Measurements from ENCODE around the gene CDH4.
"Not testable (repeated sequence)": the region's sequence is repeated elsewhere in the genome, so short reads cannot be mapped to it uniquely, and the experiment has no call there.

Gene CDH4

DNA sequence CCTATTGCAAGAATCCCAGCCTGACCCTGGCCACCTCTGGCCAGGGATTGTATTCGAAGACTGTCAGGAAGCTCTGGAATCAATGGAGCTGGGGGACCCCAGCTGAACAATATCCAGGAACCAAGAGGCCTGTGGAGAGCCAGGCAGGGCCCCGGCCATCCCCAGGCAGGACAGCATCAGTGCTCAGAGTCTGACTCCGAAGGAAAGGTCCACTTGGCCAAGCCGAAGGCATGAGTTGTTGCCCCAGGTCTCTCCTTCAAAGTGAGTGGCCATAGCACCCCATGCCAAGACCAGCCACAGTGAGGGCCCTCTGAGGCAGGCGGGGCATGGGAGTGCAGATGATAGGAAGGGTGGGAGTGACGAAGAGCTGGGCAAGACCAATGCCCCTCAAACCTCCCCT is 193.1 kb downstream of the CDH4 start:
- DNase-seq (ENCODE audit: low read depth in 1 of 2, low spot score in 1 of 2): no peak
- in situ Hi-C loops (cut with HindIII; ENCODE audit: low pct_unique_long_range_greater_than_20kb, low sequenced_read_pairs): no loop called here

DNA sequence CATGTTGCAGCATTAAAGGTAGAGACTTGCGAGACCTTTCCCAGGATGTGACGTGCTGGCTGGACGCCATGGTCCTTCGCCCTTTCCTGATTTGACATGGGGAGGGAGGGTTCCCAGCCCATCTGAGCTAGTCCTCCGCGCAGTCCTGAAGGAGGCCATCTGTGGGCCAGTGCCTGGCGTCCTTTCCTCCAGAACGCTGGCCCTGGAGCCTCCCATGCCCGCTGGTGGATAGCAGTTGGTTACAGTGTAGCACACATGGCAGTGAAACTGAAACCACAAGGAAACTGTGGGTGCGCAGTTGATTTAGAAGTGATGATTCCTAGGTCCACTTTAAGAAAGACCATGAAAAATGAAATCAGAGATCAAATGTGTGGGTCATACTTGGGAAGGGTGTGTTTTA is 193.7 kb downstream of the CDH4 start:
- in situ Hi-C loops (cut with HindIII; ENCODE audit: low pct_unique_long_range_greater_than_20kb, low sequenced_read_pairs): no loop called here
- no peak for DNase-seq (ENCODE audit: low read depth in 1 of 2, low spot score in 1 of 2)
- TF ChIP-seq JUND (IDR thresholded peaks at IDR 0.05; ENCODE audit: low read depth): no peak

More for the DNA sequence above, 193.1 kb downstream of the CDH4 start:
- TF ChIP-seq JUND (IDR thresholded peaks at IDR 0.05; ENCODE audit: low read depth): no peak

DNA sequence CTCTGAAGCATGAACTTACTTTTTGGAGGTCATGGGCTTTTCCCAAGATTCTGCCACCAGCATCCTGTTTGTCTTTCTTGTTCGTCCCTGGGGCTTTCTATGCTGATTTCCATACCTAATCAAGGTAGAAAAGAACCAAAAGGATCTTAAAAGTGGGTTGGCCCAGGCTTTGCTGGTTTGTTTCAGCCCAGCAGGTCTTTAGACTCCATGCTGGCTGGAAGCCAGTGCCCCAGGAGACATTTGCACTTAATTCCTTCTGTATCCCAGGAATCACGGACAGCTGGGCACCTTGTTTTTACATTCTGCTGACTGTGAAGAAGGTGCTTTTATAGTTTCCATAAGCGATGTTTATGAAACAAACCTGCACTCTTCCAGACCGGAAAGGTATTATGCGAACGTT is 195.9 kb downstream of the CDH4 start:
- in situ Hi-C loops (cut with HindIII; ENCODE audit: low pct_unique_long_range_greater_than_20kb, low sequenced_read_pairs): no loop called here
- DNase-seq (ENCODE audit: low read depth in 1 of 2, low spot score in 1 of 2): no peak
- TF ChIP-seq JUND (IDR thresholded peaks at IDR 0.05; ENCODE audit: low read depth): no peak

DNA sequence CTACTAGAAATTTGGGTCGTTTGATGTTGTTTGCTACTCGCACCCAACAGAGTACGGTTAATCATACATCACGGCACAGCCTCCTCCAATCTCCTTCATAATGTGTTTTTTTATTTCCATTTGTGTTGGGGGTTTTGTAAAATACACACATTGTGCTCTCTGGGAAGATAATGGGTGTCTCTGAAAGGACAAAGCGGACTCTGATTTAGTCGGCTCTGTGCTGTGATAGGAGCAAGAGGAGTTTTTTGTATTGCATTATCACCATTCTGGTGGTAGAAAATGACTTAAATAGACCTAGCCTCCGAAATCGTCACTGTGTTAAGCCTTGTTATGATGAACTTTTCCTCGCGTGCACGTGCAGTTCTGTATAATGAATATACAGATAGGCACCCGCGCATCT is 196.3 kb downstream of the CDH4 start:
- in situ Hi-C loops (cut with HindIII; ENCODE audit: low pct_unique_long_range_greater_than_20kb, low sequenced_read_pairs): no loop called here
- no peak for DNase-seq (ENCODE audit: low read depth in 1 of 2, low spot score in 1 of 2)

DNA sequence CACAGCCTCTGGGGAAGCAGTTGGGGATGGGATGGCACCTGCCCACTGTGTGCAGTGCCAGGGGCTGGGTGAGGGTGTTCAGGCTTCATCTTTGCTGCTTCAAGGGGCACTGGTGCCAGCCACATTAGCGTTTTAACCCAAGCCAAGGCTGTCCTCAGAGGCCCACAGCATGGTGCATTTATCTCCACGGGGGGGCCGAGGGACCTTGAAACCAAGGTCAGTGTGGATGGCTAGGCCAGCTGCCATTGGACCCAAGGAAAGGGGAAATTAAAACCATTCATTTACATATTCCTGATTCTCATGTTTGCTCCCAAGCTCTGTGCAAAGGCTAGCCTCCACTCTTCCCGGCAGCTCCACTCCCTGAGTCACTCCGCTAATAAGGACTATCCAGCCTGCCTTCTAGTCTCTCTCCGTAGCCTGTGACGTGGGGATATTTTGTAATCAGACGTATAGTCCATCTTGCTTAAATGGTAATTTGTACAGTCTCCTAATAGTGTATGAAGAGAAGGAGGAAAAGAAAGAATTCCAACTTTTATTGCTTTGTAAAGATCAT is 197.1 kb downstream of the CDH4 start:
- in situ Hi-C loops (cut with HindIII; ENCODE audit: low pct_unique_long_range_greater_than_20kb, low sequenced_read_pairs): no loop called here

More for the DNA sequence above, 196.3 kb downstream of the CDH4 start:
- no peak for TF ChIP-seq JUND (IDR thresholded peaks at IDR 0.05; ENCODE audit: low read depth)

DNA sequence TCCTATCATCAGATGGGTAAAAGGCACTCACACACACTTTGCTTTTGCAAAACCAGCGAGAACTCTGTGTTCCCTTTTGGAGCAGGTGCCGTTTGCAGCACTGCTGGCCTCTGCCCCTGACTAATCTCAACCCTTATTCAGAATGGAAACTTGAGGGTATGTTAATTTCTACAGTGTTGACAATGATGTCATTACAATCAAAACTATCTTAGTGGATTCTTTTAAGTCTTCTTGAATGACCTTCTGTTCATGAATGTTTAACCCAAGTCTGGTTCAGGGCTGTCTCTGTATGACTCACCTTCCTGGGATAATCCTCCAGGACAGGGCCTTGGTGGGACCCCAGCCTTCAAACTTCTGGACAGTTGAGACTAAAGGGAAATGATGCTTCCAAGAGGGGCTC is 197.9 kb downstream of the CDH4 start:
- TF ChIP-seq JUND (IDR thresholded peaks at IDR 0.05; ENCODE audit: low read depth): no peak
- in situ Hi-C loops (cut with HindIII; ENCODE audit: low pct_unique_long_range_greater_than_20kb, low sequenced_read_pairs): no loop called here
- no peak for DNase-seq (ENCODE audit: low read depth in 1 of 2, low spot score in 1 of 2)

More for the DNA sequence above, 197.1 kb downstream of the CDH4 start:
- no peak for DNase-seq (ENCODE audit: low read depth in 1 of 2, low spot score in 1 of 2)
- no peak for TF ChIP-seq JUND (IDR thresholded peaks at IDR 0.05; ENCODE audit: low read depth)

DNA sequence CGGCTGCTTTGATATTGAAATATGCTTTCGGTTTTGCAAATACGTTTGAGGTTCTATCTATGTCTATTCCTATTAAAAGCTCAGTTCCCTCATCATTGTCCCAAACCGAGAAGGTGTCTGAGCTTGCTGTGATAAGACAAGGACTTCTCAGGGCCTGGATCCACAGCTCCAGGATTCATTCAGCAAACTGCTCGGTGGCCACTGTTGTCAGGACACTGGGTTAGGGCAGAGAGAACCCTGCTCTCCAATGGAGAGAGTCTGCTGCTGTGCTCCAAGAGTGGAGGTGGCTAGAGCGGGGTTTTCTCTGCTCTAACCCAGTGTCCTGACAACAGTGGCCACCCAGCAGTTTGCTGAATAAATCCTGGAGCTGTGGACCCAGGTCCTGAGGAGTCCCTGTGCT is 198.5 kb downstream of the CDH4 start:
- in situ Hi-C loops (cut with HindIII; ENCODE audit: low pct_unique_long_range_greater_than_20kb, low sequenced_read_pairs): no loop called here
- DNase-seq (ENCODE audit: low read depth in 1 of 2, low spot score in 1 of 2): no peak

DNA sequence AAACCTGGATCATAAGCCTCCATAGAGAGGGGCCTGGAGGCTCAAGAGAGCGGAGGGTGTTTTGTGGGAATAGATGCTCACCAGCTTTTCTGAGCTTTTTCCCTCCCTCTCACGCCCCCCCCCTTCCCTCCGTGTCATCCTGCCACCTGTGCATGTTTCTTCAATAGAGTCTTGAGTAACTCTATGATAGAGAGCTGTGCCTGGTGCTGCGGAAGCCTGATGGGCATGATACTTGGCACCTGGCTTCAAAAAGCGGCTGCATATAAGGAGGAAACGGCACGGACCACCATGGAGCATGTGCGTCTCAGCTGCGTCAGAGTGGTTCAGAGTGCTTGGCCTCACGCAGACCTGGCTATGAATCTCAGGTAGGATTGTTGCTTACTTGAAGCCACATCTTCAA is 198.9 kb downstream of the CDH4 start:
- in situ Hi-C loops (cut with HindIII; ENCODE audit: low pct_unique_long_range_greater_than_20kb, low sequenced_read_pairs): no loop called here
- no peak for TF ChIP-seq JUND (IDR thresholded peaks at IDR 0.05; ENCODE audit: low read depth)
- DNase-seq (ENCODE audit: low read depth in 1 of 2, low spot score in 1 of 2): no peak

More for the DNA sequence above, 198.5 kb downstream of the CDH4 start:
- TF ChIP-seq JUND (IDR thresholded peaks at IDR 0.05; ENCODE audit: low read depth): no peak

DNA sequence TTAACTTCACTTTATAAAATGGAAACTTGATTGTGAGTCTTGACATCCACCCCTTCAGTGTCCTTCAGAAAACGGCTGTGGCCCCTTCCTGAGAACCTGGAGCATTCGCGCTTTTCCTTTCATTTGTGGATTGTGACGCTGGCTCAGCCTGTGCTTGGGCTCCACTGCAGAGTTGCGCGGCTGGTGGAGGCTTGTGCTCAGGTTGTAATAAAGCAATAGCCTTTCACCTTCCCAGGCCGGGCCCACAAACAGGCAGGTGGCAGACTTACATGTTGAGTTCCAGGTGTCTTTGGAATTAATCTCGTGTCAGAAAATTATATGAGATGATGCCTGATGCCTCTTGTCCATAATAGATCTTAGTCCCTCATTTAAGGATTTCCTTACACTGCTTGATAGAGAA is 199.9 kb downstream of the CDH4 start:
- no peak for TF ChIP-seq JUND (IDR thresholded peaks at IDR 0.05; ENCODE audit: low read depth)
- no peak for DNase-seq (ENCODE audit: low read depth in 1 of 2, low spot score in 1 of 2)
- in situ Hi-C loops (cut with HindIII; ENCODE audit: low pct_unique_long_range_greater_than_20kb, low sequenced_read_pairs): no loop called here

DNA sequence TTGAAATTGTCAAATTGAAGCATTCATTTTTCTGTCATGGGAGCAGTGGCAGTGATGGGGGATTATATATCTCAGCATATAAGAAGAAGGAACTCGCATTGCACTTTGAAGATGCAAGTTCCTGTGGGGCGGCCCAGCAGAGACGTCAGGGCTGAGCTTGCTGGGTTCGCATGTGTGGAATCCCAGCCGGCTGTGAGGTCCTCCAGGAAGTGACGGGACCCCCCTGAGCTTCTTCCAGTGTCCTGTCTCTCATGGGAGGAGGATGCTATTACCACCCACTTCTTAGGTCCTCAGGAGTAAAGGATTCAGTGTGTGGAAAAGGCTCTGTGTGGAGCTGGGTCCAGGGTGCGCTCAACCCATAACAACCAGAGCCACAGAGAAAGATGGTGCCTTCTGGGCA is 201.2 kb downstream of the CDH4 start:
- no peak for TF ChIP-seq JUND (IDR thresholded peaks at IDR 0.05; ENCODE audit: low read depth)
- in situ Hi-C loops (cut with HindIII; ENCODE audit: low pct_unique_long_range_greater_than_20kb, low sequenced_read_pairs): no loop called here
- DNase-seq (ENCODE audit: low read depth in 1 of 2, low spot score in 1 of 2): no peak

DNA sequence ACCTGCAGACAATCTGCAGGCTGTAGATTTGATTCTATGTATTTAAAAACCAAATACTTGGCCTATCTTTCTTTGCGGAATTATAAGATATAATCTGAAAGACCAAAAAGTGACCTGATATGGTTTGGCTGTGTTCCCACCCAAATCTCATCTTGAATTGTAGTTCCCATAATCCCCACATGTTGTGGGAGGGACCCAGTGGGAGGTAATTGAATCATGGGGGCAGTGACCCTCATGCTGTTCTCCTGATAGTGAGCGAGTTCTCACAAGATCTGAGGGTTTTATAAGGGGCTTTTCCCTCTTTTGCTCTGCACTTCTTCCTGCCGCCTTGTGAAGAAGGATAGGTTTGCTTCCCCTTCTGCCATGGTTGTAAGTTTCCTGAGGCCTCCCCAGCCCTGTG is 201.6 kb downstream of the CDH4 start:
- in situ Hi-C loops (cut with HindIII; ENCODE audit: low pct_unique_long_range_greater_than_20kb, low sequenced_read_pairs); DNase-seq (ENCODE audit: low read depth in 1 of 2, low spot score in 1 of 2): not testable (repeated sequence)

DNA sequence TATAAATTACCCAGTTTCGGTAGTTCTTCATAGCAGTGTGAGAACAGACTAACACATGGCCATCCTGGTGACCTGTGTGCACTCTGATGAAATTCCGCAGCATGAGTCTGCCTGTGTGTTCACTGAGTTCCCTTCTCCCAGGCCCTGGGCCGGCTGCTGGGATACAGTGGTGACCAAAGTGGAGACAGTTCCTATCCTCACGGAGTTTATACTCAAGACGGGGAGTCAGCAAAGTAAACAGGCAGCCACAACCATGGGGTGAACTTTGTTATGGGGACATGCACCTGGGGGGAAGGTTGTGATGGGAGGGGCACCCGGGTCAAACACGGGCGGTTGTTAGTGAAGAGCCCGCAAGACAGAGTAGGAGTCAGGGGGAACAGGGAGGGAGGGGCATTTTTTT is 202.0 kb downstream of the CDH4 start:
- DNase-seq (ENCODE audit: low read depth in 1 of 2, low spot score in 1 of 2): no peak
- no peak for TF ChIP-seq JUND (IDR thresholded peaks at IDR 0.05; ENCODE audit: low read depth)
- in situ Hi-C loops (cut with HindIII; ENCODE audit: low pct_unique_long_range_greater_than_20kb, low sequenced_read_pairs): no loop called here

DNA sequence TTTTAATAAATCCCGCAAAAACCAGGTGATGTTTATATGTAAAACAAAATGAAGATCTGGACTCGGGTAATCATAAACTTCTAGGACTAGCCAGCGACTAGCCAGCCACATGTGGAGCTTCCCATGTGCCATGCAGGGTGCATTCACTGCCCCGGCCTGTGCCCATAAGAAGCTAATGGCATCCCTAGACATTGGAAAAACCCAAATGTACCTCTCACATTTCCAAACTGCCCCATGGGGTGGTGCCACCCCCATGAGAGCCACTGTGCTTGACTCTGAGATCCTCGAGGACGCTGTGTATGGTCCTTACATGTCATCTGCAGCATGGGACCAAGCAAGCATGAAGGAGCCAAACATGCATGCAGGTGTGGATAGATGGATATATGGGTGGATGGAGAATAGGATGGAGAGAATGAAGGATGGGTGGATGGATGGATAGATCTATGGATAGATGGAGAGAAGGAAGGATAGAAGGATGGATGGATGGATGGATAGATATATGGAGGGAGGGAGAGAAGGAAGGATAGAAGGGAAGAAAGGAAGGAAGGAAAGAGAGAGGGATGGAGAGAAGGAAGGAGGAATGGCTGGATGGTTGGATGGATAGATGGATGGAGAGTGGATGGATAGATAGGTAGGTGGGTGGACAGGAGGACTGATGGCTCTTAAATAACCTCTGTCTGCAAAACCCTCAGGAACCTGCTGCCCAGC is 203.6 kb downstream of the CDH4 start:
- no peak for DNase-seq (ENCODE audit: low read depth in 1 of 2, low spot score in 1 of 2)
- in situ Hi-C loops (cut with HindIII; ENCODE audit: low pct_unique_long_range_greater_than_20kb, low sequenced_read_pairs): no loop called here
- TF ChIP-seq JUND (IDR thresholded peaks at IDR 0.05; ENCODE audit: low read depth): no peak

DNA sequence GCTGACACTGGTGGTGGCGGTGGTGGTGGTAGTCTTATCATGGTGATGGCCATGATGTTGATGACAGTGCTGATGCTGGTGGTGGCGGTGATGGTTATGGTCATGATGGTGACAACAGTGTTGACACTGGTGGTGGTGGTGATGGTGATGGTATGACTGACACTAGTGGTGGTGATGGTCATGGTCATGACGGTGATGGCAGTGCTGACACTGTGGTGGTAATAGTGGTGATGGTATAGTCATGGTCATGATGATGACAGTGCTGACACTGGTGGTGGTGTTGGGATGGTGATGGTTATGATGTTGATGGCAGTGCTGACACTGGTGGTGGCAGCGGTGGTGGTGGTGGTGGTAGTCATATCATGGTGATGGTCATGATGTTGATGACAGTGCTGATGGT is 205.7 kb downstream of the CDH4 start:
- DNase-seq (ENCODE audit: low read depth in 1 of 2, low spot score in 1 of 2): no peak
- in situ Hi-C loops (cut with HindIII; ENCODE audit: low pct_unique_long_range_greater_than_20kb, low sequenced_read_pairs): no loop called here
- no peak for TF ChIP-seq JUND (IDR thresholded peaks at IDR 0.05; ENCODE audit: low read depth)

Data from T47D (cell line).